Common myeloid progenitor, CD34-positive (primary cell): ENCODE measurements around the gene NNMT.

Source experiments
- CTCF ChIA-PET: fragments of 350-600 bp; sonication (Branson Sonifier 250); formaldehyde crosslinking; loops from one replicate; lab custom pipeline; 2021; ENCODE audit warnings: antibody characterized with exemption; lab: Charles Lee
- POLR2A ChIA-PET: fragments of 350-600 bp; sonication (Branson Sonifier 250); formaldehyde crosslinking; loops from one replicate; lab custom pipeline; 2021; ENCODE audit warnings: antibody characterized with exemption; lab: Charles Lee
- DNase-seq, 3 donors: peaks; one replicate each; pipeline versions ENCODE4 v3.0.0 to v3.0.0-alpha.2; 2013
- H3K27ac ChIP-seq, 2 experiments: 1 replicate in 1 of 2; 2 replicates in 1 of 2; pipeline ENCODE4 v1.7.0; 2013; ENCODE audit warnings: inconsistent platforms in 2 of 2, low read length in 2 of 2, mild to moderate bottlenecking in 2 of 2, low read depth in 1 of 2, moderate library complexity in 1 of 2; ENCODE audit not compliant: severe bottlenecking in 2 of 2, insufficient read depth in 1 of 2, poor library complexity in 1 of 2
- H3K27me3 ChIP-seq, 5 experiments: replicated peaks in 2 of 5; 1 replicate in 3 of 5; 2 replicates in 2 of 5; pipeline versions ENCODE4 v1.6.1 to v1.7.0; 2013; ENCODE audit warnings: low read length in 4 of 5, mild to moderate bottlenecking in 2 of 5, moderate library complexity in 2 of 5, inconsistent platforms in 1 of 5; ENCODE audit not compliant: insufficient read depth in 5 of 5, control insufficient read depth in 4 of 5
- H3K36me3 ChIP-seq, 4 experiments: 1 replicate in 2 of 4; 2 replicates in 2 of 4; pipeline versions ENCODE4 v1.6.1 to v1.7.0; 2013; ENCODE audit warnings: low read length in 3 of 4, control low read depth in 1 of 4, mild to moderate bottlenecking in 1 of 4; ENCODE audit not compliant: control insufficient read depth in 4 of 4, insufficient read depth in 4 of 4
- H3K4me1 ChIP-seq, 4 experiments: 1 replicate in 3 of 4; 2 replicates in 1 of 4; pipeline versions ENCODE4 v1.6.1 to v1.7.1; 2013; ENCODE audit warnings: low read length in 3 of 4, mild to moderate bottlenecking in 3 of 4, control low read depth in 1 of 4, inconsistent platforms in 1 of 4, moderate library complexity in 1 of 4; ENCODE audit not compliant: control insufficient read depth in 4 of 4, insufficient read depth in 4 of 4; ENCODE audit errors: control extremely low read depth in 1 of 4
- H3K4me3 ChIP-seq, 7 experiments: 1 replicate in 4 of 7; 2 replicates in 3 of 7; pipeline versions ENCODE4 v1.5.1 to v1.7.0; 2013; ENCODE audit warnings: mild to moderate bottlenecking in 7 of 7, low read length in 6 of 7, moderate library complexity in 6 of 7, inconsistent platforms in 2 of 7, low read depth in 2 of 7, control low read depth in 1 of 7; ENCODE audit not compliant: insufficient read depth in 4 of 7, control insufficient read depth in 1 of 7; ENCODE audit errors: extremely low read depth in 1 of 7
- H3K9me3 ChIP-seq, 5 experiments: 1 replicate in 4 of 5; 2 replicates in 1 of 5; pipeline versions ENCODE4 v1.6.1 to v1.7.1; 2013; ENCODE audit warnings: low read length in 4 of 5, mild to moderate bottlenecking in 2 of 5, inconsistent platforms in 1 of 5, low read depth in 1 of 5, moderate library complexity in 1 of 5; ENCODE audit not compliant: control insufficient read depth in 4 of 5, insufficient read depth in 2 of 5; ENCODE audit errors: control extremely low read depth in 1 of 5
- WGBS: methylation state at CpG from one replicate; pipeline ENCODE4 v1.1.5; 2013; ENCODE audit not compliant: insufficient coverage; 5-methylcytosine and 5-hydroxymethylcytosine counted together

Gene NNMT

DNA sequence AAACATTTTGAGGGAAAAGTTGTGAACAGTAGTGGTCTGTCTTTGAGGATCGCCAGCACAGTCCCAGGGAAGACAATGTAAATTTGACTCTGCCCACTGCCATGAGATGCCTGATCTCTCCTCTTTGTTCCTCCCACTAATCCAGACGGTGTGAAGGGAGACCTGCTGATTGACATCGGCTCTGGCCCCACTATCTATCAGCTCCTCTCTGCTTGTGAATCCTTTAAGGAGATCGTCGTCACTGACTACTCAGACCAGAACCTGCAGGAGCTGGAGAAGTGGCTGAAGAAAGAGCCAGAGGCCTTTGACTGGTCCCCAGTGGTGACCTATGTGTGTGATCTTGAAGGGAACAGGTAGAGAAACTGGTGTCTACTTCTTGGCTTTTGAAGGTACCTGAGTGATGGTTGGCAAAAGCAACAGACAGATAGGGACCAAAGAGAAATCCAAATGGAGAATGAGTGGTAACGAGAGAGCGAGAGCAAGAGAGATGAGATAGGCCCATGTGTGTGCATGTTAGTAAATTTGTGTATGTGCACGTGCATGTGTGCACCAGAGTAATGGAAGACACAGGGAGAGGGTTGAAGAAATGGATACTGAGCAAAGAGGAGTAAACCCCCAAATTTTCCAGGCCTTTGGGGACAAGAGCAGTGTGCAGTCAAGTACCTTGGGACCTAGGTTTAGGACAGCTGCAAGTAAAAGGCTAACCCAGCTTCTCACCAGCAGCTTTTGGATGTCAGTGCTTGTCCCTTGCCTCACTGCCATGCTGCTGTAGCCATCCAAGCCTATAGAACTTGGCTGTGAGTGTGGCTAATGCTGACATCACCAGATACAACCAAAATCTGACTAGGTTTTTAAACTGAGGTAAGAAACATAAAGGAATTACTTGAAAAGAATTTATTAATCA lies 1.9 kb downstream of the NNMT start:
- H3K27ac ChIP-seq: no peak overlapping the region
- POLR2A ChIA-PET: no interaction called here
- H3K4me3 ChIP-seq: no peak overlapping the region
- H3K4me1 ChIP-seq: no peaks in the 10 kb centered on the region
- no peak for DNase-seq
- CTCF ChIA-PET: interaction anchor here (1.3 kb wide), 1 partner anchor 15 kb away, joined by 3 read pairs; no protein-coding TSS in a partner anchor
- peaks cover 0 to 19% (median 2%) of the 10 kb centered on the region in 5 experiments for H3K9me3 ChIP-seq
- no peaks in the 10 kb centered on the region for H3K36me3 ChIP-seq
- peaks cover 0 to 5% (median 0%) of the 10 kb centered on the region in 5 experiments for H3K27me3 ChIP-seq
- 96% methylated on average over 5 of the region's 8 CpGs for WGBS

DNA sequence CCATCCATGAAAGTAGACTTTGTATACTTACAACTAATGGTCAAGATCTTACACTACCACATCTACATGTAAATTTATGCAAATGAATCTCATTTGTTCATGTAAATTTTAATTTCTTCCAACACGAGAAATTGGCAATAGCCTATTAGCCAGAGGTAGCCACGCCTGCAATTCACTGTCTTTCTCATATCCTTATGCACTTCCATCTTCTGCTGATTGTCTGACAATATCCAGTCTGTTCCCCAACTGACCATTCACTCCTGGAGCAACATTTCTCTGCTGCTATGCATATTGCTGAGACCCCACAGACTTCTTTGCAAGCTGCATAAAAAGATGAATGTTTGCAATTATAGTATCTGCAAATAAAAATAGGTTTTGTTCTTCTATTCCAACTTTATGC lies 2.5 kb downstream of the NNMT start:
- no peaks in the 10 kb centered on the region for H3K36me3 ChIP-seq
- no peak overlapping the region for H3K27ac ChIP-seq
- peaks cover 0 to 19% (median 2%) of the 10 kb centered on the region in 5 experiments for H3K9me3 ChIP-seq
- CTCF ChIA-PET: interaction anchor here (1.3 kb wide), 1 partner anchor 14 kb away, joined by 3 read pairs; no protein-coding TSS in a partner anchor
- POLR2A ChIA-PET: no interaction called here
- no peak for DNase-seq
- no peaks in the 10 kb centered on the region for H3K4me1 ChIP-seq
- H3K27me3 ChIP-seq: peaks cover 0 to 4% (median 0%) of the 10 kb centered on the region in 5 experiments
- WGBS: 100% methylated on average over 2 of the region's 2 CpGs
- no peak overlapping the region for H3K4me3 ChIP-seq

DNA sequence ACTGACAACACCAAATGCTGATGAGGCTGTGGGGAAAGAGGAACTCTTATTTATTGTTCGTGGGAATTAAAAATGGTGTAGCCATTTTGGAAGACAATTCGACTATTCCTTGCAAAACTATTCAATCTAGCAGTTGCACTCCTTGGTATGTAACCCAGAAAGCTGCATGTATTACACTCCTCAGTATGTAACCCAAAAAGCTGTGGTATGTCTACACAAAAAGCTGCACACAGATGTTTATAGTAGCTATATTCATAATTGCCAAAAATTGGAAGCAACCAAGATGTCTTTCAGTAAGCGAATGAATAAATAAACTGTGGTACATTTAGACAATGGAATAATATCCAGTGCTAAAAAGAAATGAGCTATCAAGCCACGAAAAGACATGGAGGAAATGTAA lies 4.9 kb downstream of the NNMT start:
- Histone ChIP-seq H3K4me3 (no peak overlapping the region), H3K36me3 (no peaks in the 10 kb centered on the region), H3K27me3 (peaks cover 0 to 4% (median 0%) of the 10 kb centered on the region in 5 experiments), H3K4me1 (no peaks in the 10 kb centered on the region), H3K9me3 (peaks cover 0 to 19% (median 2%) of the 10 kb centered on the region in 5 experiments), H3K27ac (no peak overlapping the region)
- no CpG with 5 or more reads among the region's 4 CpGs for WGBS
- ChIA-PET POLR2A (no interaction called here), CTCF (interaction anchor here (1.3 kb wide), 1 partner anchor 40 kb away, joined by 3 read pairs; no protein-coding TSS in a partner anchor)
- no peak for DNase-seq

DNA sequence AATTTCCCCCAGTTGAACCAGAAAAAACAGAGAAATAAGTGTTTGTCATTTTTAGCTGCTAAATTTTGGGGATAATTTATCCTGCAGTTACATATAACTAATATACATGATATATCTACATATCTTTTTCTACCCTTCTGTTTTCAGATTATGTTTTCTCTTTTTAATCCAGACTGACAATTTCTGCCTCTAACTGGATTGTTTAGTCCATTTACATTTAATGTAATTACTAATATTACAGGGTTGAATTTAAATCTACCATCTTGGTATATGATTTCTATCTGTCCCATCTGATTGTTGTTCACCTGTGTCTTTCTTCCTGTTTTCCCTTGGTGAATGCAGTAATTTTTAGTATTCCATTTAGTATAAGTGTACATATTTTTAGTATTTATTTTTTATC lies 5.7 kb downstream of the NNMT start:
- no peak for DNase-seq
- Histone ChIP-seq H3K27ac (no peak overlapping the region), H3K27me3 (peaks cover 0 to 4% (median 0%) of the 10 kb centered on the region in 5 experiments), H3K4me1 (no peaks in the 10 kb centered on the region), H3K36me3 (no peaks in the 10 kb centered on the region), H3K9me3 (peaks cover 0 to 19% (median 2%) of the 10 kb centered on the region in 5 experiments), H3K4me3 (no peak overlapping the region)
- POLR2A ChIA-PET: no interaction called here
- CTCF ChIA-PET: no interaction called here

DNA sequence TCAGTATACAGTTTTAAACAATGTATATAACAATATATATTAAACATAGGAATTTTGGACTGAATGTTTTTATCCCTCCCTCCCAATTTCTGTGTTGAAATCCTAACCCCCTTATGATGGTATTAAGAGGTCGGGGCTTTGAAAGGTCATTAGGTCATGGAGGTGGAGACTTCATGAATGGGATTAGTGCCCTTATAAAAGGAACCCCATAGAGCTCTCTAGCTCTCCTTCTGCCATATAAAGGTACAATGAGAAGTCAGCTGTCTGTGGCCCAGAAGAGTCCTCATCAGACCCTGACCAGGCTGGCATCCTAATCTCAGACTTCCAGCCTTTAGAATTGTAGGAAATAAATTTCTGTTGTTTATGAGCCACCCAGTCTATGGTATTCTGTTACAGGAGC lies 6.5 kb downstream of the NNMT start:
- no peaks in the 10 kb centered on the region for H3K36me3 ChIP-seq
- peaks cover 0 to 6% (median 2%) of the 10 kb centered on the region in 4 experiments for H3K4me1 ChIP-seq
- WGBS: no CpG with 5 or more reads among the region's 1 CpG
- POLR2A ChIA-PET: no interaction called here
- H3K9me3 ChIP-seq: peaks cover 0 to 19% (median 2%) of the 10 kb centered on the region in 5 experiments
- H3K4me3 ChIP-seq: no peak overlapping the region
- CTCF ChIA-PET: no interaction called here
- H3K27ac ChIP-seq: no peak overlapping the region
- H3K27me3 ChIP-seq: peaks cover 0 to 4% (median 0%) of the 10 kb centered on the region in 5 experiments
- DNase-seq: no peak

DNA sequence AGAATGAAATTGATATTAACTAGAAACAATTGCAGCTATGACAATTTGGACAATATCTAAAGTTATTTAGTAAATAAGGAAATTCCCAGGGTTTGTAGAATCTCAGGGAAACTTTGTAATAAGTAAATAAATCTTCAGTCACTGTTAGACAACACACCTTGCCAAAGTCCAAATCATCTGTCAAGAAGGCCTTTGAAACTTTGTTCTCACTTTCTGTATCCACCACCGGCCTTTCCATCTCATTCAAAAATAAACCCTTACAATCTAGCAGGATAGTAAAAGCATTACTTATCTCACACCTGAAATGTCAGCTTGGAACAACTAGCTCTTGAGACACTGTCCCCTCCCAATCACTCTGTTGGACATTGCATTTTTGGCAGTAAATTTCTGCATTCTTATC lies 7.9 kb downstream of the NNMT start:
- Histone ChIP-seq H3K27ac (no peak overlapping the region), H3K9me3 (peaks cover 0 to 16% (median 2%) of the 10 kb centered on the region in 5 experiments), H3K4me1 (peaks cover 0 to 16% (median 7%) of the 10 kb centered on the region in 4 experiments), H3K36me3 (no peaks in the 10 kb centered on the region), H3K4me3 (no peak overlapping the region), H3K27me3 (no peaks in the 10 kb centered on the region)
- DNase-seq: no peak
- ChIA-PET POLR2A (no interaction called here), CTCF (no interaction called here)
- WGBS: no CpG with 5 or more reads among the region's 1 CpG

DNA sequence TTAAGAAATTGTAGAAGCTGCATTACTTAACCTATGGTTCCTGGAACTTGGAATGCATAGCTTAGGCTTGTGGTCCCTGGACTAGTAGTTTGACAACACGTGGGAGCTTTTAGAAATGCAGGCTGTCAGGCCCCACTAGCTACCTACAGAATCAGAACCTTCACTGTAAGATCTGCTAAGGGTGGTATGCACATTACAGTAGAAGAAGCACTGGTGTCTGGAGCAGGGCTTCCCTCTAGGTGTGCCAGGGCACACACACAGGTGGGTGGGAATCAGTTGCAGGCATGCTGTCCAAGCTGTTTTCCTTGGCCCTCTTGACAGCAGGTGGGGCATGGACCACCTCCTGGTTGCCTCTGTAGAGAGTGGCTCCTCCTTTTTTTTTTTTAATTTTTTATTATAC lies 8.8 kb downstream of the NNMT start:
- H3K4me1 ChIP-seq: peaks cover 0 to 16% (median 7%) of the 10 kb centered on the region in 4 experiments
- no peak overlapping the region for H3K4me3 ChIP-seq
- no peaks in the 10 kb centered on the region for H3K27me3 ChIP-seq
- no peak overlapping the region for H3K27ac ChIP-seq
- no peaks in the 10 kb centered on the region for H3K36me3 ChIP-seq
- 83% methylated on average over 1 of the region's 1 CpG for WGBS
- ChIA-PET POLR2A (no interaction called here), CTCF (interaction anchor here (0.9 kb wide), 1 partner anchor 24 kb away, joined by 3 read pairs; no protein-coding TSS in a partner anchor)
- DNase-seq: no peak
- peaks cover 0 to 13% (median 0%) of the 10 kb centered on the region in 5 experiments for H3K9me3 ChIP-seq
